CD4-positive, alpha-beta T cell treated with Interleukin-4 for 1 hour (primary cell): ENCODE measurements around the gene TCAP.

Source experiments
- DNase-seq, 2 donors: peaks; one replicate each; pipeline ENCODE4 v3.0.0-alpha.2; 2020 to 2022

TCAP gene

GRCh38 chr17:39629898-39630297 is 35.3 kb upstream of the TCAP start:
- DNase-seq: peak in 1 of 2 donors; percentile 15

DNA sequence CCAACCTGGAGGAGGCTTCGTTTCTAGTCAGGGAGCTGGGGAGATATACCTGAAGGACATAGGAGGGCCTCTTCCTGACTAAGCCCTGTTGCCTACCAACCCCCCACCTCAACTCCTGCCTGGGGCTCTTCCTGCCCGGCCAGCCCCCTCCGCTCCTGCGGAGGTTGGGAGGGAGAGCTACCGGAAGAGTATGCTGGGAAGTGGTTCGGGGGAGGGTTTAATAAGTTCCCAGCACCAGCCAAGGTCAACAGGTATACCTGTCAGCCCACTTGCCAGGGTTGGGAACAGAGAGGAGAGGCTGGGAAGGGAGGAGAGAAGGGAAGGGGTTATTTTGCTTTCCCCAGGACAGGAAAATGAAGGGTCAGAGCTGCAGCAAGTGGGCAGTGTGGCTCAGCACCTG is 33.7 kb upstream of the TCAP start:
- no peak for DNase-seq

DNA sequence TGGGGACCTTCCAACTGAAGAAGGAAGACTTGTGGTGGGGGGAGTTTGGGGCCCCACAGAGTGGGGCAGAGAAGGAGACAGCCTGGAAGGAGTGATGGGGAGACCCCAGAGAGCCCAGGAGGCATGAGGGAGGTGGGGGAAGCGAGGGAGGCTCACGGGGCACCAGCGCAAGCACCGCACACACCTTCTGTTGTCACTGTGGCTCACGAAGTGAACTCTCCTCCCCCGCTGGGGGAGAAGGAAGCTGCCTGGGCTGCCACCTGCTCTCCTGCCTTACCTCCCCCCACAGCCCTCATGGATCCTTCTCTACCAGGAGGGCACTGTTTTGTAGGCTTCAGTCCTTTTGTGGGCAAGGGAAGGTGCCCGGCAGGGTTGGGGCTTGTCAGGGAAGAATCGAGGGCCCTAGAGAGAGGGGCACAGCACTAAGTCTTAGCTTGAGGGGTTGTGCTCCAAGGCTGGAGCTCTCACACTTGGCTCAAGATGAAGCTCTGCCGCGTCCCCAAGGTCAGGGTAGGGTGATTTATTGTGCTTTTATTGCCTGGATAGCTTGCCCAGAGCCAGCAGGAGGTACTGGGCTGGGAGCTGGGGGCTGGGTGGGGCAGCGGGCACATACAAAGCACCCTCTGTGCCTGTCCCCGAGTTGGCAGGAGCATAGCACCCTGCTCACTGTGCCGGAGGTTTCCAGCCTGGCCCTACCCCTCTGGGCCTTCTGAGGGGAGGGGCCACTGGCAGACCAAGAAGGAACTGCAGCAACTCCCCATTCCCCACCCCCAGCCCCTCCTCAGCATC is 32.8 kb upstream of the TCAP start:
- no peak for DNase-seq

GRCh38 chr17:39633570-39634183 is 31.5 kb upstream of the TCAP start:
- DNase-seq: no peak

GRCh38 chr17:39634384-39634871 is 30.7 kb upstream of the TCAP start:
- peak in 1 of 2 donors; percentile 57 for DNase-seq

- no peak for DNase-seq
Measured at GRCh38 chr17:39635614-39636176, 29.5 kb upstream of the TCAP start.

GRCh38 chr17:39636587-39636926 is 28.6 kb upstream of the TCAP start:
- DNase-seq: no peak

DNA sequence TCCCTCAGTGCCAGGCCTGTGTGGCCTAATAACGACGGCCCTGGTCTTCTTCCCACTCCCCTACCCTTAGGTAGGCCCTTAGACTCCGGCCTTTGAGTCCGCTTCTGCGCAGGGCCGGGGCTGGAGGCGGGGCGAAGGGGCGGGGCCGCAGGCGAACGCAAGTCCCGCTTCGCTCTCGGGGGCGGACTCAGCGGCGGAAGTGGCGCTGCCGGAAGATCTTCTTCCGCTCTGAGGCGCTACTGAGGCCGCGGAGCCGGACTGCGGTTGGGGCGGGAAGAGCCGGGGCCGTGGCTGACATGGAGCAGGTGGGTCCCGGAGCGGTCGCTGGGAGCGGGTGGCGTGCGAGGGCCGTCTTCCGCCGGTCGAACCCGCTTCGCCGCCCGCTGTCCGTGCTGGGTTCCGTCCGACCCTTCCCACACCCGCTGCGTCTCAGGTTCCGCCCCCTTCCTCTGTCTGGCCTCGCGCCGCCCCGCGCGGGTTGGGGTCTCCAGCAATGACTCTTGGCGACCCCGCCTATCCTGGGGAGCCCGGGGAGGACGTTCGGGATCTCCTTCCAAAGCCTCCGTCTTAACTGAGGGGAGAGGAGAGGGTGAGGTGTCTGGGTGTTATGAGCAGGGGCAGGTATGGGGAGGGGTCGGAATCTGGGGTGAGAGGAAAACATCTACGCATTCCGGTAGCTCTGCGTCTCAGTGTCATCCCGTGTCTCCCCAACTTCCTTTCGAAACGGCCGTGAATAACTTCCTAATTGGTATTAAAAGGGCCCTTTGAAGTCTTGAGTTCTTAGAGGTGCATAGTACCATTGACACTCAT is 28.0 kb upstream of the TCAP start, which contains the start of gene STARD3:
STARD3 (plus strand) TSS at position 218 of the 810 bp plus-strand sequence. CDS start 16,388 bp downstream, outside the sequence.
- peak; percentile 90 for DNase-seq

DNA sequence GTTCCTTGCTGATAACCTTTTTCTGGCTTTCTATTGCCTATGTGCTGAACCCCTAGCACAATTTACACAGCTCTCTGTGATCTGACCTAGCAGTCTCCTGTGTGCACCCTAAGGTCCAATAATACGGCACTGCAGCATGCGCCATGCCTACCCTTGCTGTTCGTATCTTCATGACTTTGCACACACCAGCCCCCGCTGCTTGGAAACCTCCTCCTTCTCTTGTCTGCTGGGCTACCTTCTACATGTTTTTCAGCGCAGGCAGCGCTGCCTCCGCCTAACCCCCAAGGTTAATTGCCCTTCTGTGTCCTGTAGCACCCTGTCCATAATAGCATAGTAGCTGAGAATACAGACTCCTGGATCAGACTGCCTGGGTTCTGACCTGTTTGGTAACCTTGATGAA is 26.8 kb upstream of the TCAP start:
- no peak for DNase-seq

- no peak for DNase-seq
Measured at GRCh38 chr17:39639043-39639442, 26.1 kb upstream of the TCAP start.

GRCh38 chr17:39639566-39640458 is 25.3 kb upstream of the TCAP start:
- no peak for DNase-seq

DNA sequence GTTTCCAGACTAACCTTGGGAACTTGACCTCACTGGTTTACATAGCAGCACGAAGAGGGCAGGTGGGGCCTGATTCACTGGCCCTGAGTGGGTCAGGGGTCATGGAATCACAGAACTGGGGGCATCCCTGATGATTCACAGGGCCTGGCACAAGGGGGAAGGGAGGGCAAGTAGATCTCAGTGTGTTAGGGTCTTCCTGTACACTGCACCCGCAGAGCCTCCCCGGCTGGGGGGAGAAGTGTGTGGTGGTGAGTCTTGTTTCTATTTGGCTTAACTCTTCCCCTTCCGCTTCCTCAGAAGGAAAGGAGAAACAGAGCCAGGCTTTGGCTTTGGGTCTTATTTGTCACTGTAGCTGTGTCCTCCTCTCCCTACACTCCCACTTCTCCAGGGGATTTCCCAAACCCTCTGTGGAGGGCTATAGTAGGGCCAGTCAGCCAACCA is 24.5 kb upstream of the TCAP start:
- DNase-seq: no peak

GRCh38 chr17:39641097-39641496 is 24.1 kb upstream of the TCAP start:
- no peak for DNase-seq

GRCh38 chr17:39641883-39642282 is 23.3 kb upstream of the TCAP start:
- DNase-seq: no peak

DNA sequence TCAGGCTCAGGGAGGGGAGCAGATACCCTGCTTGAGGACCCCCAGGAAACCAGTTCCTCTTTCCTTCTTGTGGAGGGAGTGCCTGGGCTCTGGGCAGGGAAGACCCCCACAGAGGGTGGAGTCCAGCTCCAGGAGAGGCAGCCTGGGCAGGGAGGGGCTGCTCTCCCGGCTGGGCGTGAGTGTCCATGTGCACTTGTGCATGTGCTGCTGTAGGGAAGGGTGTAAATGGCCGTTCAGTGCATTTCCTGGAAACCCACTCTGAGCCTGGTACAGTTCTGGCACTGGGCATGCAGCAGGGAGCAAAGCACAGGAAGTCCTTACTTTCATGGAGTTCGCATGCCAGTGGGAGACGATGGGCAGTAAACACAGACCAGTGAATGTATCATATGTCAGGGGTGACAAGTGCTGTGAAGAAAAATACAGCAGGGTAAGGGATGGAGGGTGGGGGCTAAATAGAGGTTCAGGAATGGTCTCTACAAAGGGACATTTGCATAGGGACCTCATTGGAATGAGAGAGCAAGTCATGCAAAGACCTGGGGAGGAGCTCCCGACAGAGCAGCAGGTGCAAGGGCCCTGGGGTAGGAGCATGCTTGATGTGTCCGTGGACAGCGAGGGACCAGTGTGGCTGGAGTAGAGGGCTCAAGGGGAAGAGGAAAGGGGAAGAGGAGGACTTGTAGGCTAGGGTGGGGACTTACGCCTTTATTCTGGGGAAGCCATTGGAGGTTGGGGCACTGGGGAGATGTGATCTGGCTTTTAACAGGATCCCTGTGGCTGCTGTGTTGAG is 22.7 kb upstream of the TCAP start:
- no peak for DNase-seq

DNA sequence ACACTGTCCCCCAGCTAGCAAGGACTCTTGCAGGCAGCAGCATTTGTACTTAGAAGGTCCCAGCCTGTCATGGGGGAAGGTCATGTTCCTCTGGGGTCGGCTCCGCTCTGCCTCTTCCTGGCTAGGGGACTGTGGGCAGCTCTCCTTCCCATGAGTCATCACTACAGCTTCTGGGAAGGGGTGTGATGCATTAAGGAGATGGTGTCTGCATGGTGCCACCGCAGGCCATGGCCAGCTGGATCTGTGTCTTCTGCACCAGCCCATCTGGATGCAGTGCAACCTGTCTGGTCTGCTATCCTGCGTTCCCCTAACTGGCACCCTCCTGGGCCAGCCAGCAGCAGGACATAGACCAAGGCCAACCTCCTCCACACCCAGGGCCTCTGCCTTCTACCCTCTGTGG is 21.9 kb upstream of the TCAP start:
- no peak for DNase-seq

- DNase-seq: no peak
Measured at GRCh38 chr17:39647256-39647655, 17.9 kb upstream of the TCAP start.

GRCh38 chr17:39648616-39649366 is 16.4 kb upstream of the TCAP start:
- DNase-seq: no peak

DNA sequence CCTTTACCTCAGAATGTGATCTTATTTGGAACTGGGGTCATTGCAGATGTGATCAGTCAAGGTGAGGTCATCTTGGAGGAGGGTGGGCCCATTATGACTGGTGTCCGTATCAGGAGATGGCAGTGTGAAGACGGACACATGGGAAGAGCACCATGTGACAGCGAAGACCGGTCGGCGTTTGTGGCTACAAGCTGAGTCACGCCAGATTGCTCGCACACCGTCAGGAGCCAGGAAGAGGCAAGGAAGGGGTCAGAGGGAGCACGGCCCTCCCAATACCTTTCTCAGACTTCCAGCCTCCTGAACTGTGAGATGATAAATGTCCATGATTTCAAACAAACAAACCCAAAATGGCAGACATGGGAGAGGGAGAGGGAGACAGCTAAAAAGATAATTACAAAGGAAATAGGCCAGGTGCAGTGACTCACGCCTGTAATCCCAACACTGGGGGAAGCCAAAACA is 15.0 kb upstream of the TCAP start:
- no peak for DNase-seq

GRCh38 chr17:39651923-39652586 is 13.1 kb upstream of the TCAP start:
- no peak for DNase-seq
